Measurements from ENCODE around the gene TRAF5. TPM values are rescaled to one million over a fixed set of nuclear protein-coding genes. Genes with fewer than 3 reads are reported as not detected.

TRAF5 gene
- total RNA-seq, 6 experiments from 2014 or later = 7.7 to 12.3 (median 8.7) TPM

DNA sequence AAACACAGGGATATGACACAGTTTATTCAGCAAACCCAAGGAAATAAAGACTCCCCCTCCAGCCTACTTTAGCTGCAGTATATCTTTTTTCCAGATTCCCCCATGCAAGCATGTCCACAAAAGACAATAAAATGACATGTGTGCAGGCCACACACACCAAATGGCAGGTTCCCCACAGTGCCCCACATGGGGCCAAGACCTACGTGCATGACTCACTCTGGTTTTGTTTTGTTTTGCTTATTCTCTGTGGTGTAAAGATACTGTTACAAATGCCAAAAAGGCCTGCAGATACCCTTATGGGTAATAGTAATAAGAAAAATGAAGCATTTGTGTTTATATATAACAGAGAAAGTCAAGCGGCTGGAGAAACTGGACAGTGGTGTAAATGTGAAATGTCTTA is 93.8 kb downstream of the TRAF5 start:
- Mint-ChIP-seq H3K4me1 (ENCODE audit: low read depth) (peaks cover 36% of the 10 kb centered on the region), H3K9me3 (no peaks in the 10 kb centered on the region), H3K4me3 (no peak overlapping the region), H3K36me3 (ENCODE audit: low read depth) (no peaks in the 10 kb centered on the region), H3K27me3 (ENCODE audit: insufficient read depth) (no peaks in the 10 kb centered on the region), H3K27ac (no peak overlapping the region)
- TF ChIP-seq, protein P1, sequence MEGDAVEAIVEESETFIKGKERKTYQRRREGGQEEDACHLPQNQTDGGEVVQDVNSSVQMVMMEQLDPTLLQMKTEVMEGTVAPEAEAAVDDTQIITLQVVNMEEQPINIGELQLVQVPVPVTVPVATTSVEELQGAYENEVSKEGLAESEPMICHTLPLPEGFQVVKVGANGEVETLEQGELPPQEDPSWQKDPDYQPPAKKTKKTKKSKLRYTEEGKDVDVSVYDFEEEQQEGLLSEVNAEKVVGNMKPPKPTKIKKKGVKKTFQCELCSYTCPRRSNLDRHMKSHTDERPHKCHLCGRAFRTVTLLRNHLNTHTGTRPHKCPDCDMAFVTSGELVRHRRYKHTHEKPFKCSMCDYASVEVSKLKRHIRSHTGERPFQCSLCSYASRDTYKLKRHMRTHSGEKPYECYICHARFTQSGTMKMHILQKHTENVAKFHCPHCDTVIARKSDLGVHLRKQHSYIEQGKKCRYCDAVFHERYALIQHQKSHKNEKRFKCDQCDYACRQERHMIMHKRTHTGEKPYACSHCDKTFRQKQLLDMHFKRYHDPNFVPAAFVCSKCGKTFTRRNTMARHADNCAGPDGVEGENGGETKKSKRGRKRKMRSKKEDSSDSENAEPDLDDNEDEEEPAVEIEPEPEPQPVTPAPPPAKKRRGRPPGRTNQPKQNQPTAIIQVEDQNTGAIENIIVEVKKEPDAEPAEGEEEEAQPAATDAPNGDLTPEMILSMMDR (IDR thresholded peaks at IDR 0.05) = no peak
- peak; percentile 35 for DNase-seq

DNA sequence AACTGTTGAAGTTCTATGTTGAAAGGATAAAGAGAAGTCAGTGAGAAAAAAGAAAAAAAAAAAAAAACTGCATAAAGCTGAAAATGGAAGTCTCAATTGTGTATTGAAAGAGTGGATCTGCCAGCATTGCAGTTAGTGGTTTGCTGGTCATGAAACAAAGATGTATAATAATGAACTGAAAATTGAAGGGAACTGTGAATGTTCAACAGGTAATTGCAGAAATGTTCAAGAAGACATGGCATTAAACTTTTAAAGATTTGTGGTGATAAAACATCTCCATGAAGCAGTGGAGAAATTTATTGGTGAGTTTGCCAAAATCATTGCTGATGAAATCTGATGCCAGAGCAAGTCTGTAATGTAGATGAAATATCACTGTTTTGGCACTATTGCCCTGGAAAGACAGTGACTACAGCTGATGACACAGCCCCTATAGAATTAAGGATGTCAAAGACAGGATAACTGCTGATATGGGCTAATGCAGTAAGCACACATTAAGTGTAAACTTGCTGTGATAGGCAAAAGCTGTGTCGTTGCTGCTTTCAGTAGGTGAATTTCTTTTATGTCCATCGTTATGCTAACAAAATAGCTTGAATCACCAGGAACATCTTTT is 94.3 kb downstream of the TRAF5 start:
- TF ChIP-seq, protein P1 (IDR thresholded peaks at IDR 0.05) = no peak
- Mint-ChIP-seq H3K4me1 (ENCODE audit: low read depth) (peaks cover 31% of the 10 kb centered on the region), H3K27ac (no peak overlapping the region), H3K36me3 (ENCODE audit: low read depth) (no peaks in the 10 kb centered on the region), H3K9me3 (no peaks in the 10 kb centered on the region), H3K27me3 (ENCODE audit: insufficient read depth) (no peaks in the 10 kb centered on the region), H3K4me3 (no peak overlapping the region)
- DNase-seq = peak; percentile 10

DNA sequence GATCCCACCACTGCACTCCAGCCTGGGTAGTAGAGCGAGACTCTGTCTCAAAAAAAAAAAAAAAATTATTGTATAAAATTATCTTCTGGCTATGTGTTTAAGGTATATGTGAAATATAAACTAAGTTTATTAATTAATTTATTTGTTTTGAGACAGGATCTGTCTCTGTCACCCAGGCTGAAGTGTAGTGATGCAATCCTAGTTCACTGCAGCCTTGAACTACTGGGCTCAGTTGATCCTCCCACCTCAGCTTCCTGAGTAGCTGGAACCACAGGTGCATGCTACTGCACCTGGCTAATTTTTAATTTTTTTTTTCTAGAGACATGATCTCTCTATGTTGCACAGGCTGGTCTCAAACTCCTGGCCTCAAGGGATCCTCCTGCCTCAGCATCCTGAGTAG is 97.4 kb downstream of the TRAF5 start:
- TF ChIP-seq, protein P1 (IDR thresholded peaks at IDR 0.05) = no peak
- Mint-ChIP-seq H3K36me3 (ENCODE audit: low read depth) (no peaks in the 10 kb centered on the region), H3K4me3 (no peak overlapping the region), H3K27ac (no peak overlapping the region), H3K9me3 (no peaks in the 10 kb centered on the region), H3K4me1 (ENCODE audit: low read depth) (peaks cover 19% of the 10 kb centered on the region), H3K27me3 (ENCODE audit: insufficient read depth) (no peaks in the 10 kb centered on the region)
- DNase-seq = no peak

Other genes starting within 250 kb of the TRAF5 start
- 1 to 10 TPM in 5 of 6 experiments, under 1 TPM in 1; 0.90 to 1.8 (median 1.5) TPM for gene KCNH1, start 192.7 kb upstream of the TRAF5 start, total RNA-seq (2021; fragmentation: NEBNext Ultra II Directional; extraction: Animal tissue kit (Norgen Biotek cat#: 25700))
- gene RCOR3, start 67.5 kb upstream of the TRAF5 start, total RNA-seq (2021; fragmentation: NEBNext Ultra II Directional; extraction: Animal tissue kit (Norgen Biotek cat#: 25700)) = 10 to 100 TPM; 22.7 to 30.9 (median 24.8) TPM
- not detected for gene RD3, start 165.3 kb downstream of the TRAF5 start, total RNA-seq (2021; fragmentation: NEBNext Ultra II Directional; extraction: Animal tissue kit (Norgen Biotek cat#: 25700))

All from HFFc6 (cell line).